Testis (tissue), 2 donors: ENCODE data around the gene ACE.

Source experiments
- CTCF ChIP-seq, 3 experiments: fragments of 450-650 bp in 2 of 3; fragments of 200-600 bp in 1 of 3; sonication (generic) in 1 of 3; IDR thresholded peaks; one replicate each; pipeline ENCODE4 v1.5.1; 2016 to 2019; ENCODE audit warnings: antibody characterized with exemption in 3 of 3, mild to moderate bottlenecking in 2 of 3, moderate library complexity in 1 of 3
- POLR2A ChIP-seq: fragments of 450-650 bp; IDR thresholded peaks from one replicate; pipeline ENCODE4 v1.6.1; 2017; ENCODE audit warnings: antibody characterized with exemption, mild to moderate bottlenecking, moderate library complexity

- TF ChIP-seq CTCF (IDR thresholded peaks at IDR 0.05), result no peak
- no peak for TF ChIP-seq POLR2A
Measured at GRCh38 chr17:63546308-63547082, 69.6 kb downstream of the ACE start.
